Peyer's patch (tissue), 4 donors: ENCODE measurements around the gene UGT1A9. TPM values are rescaled to one million over a fixed set of nuclear protein-coding genes. Genes with fewer than 3 reads are reported as not detected.

Experiments used
- DNase-seq, 3 donors: peaks; one replicate each; pipeline ENCODE4 v3.0.0-alpha.2; 2017 to 2019
- H3K27ac ChIP-seq, 4 donors: fragments of 200-600 bp; sonication (generic); one replicate each; pipeline ENCODE4 v1.5.1; 2016 to 2019
- H3K27me3 ChIP-seq, 2 donors: fragments of 200-600 bp; sonication (generic); one replicate each; pipeline ENCODE4 v1.5.1; 2019
- H3K36me3 ChIP-seq, 3 donors: fragments of 200-600 bp; sonication (generic); one replicate each; pipeline ENCODE4 v1.5.1; 2016 to 2019
- H3K4me1 ChIP-seq, 4 donors: fragments of 200-600 bp; sonication (generic); one replicate each; pipeline ENCODE4 v1.5.1; 2016 to 2019
- H3K4me3 ChIP-seq, 4 donors: fragments of 200-600 bp; sonication (generic); 1 replicate in 3 of 4; 2 replicates in 1 of 4; pipeline ENCODE4 v1.5.1; 2016 to 2019; ENCODE audit warnings: mild to moderate bottlenecking in 1 of 4
- H3K9me3 ChIP-seq, 4 donors: fragments of 200-600 bp; sonication (generic); one replicate each; pipeline ENCODE4 v1.5.1; 2016 to 2019; ENCODE audit warnings: mild to moderate bottlenecking in 1 of 4
- CTCF ChIP-seq, 6 experiments: fragments of 450-650 bp in 4 of 6; fragments of 200-600 bp in 2 of 6; sonication (generic) in 1 of 6; IDR thresholded peaks; one replicate each; pipeline ENCODE4 v1.5.1; 2017 to 2019; ENCODE audit warnings: antibody characterized with exemption in 6 of 6, mild to moderate bottlenecking in 3 of 6, moderate library complexity in 1 of 6
- POLR2A ChIP-seq, 2 donors: fragments of 450-650 bp; IDR thresholded peaks; one replicate each; pipeline ENCODE4 v1.5.1; 2017; ENCODE audit warnings: antibody characterized with exemption in 2 of 2, mild to moderate bottlenecking in 2 of 2, moderate library complexity in 2 of 2
- total RNA-seq, 4 donors: library from RNA; depleted of rRNA; stranded (reverse); fragments of >200 nt; gene quantifications; one replicate each; pipeline ENCODE4 v1.1.0, GENCODE V29; 2016

The UGT1A9 gene
- total RNA-seq, 4 donors from 2014 or later: 4.1 to 17.3 (median 14.1) TPM

GRCh38 chr2:233673896-233674295, 2.2 kb downstream of the UGT1A9 start:
- Histone ChIP-seq H3K36me3 (no peaks in the 10 kb centered on the region), H3K4me3 (no peak overlapping the region), H3K4me1 (no peaks in the 10 kb centered on the region), H3K27me3 (no peaks in the 10 kb centered on the region), H3K27ac (no peak overlapping the region), H3K9me3 (no peaks in the 10 kb centered on the region)
- no peak for DNase-seq
- TF ChIP-seq CTCF (IDR thresholded peaks at IDR 0.05) (no peak), POLR2A (IDR thresholded peaks at IDR 0.05) (no peak)

GRCh38 chr2:233674314-233674713, 2.6 kb downstream of the UGT1A9 start:
- no peaks in the 10 kb centered on the region for H3K9me3 ChIP-seq
- H3K27ac ChIP-seq: no peak overlapping the region
- TF ChIP-seq POLR2A (IDR thresholded peaks at IDR 0.05) (no peak), CTCF (IDR thresholded peaks at IDR 0.05) (no peak)
- no peak overlapping the region for H3K4me3 ChIP-seq
- DNase-seq: no peak
- H3K4me1 ChIP-seq: no peaks in the 10 kb centered on the region
- H3K36me3 ChIP-seq: no peaks in the 10 kb centered on the region
- no peaks in the 10 kb centered on the region for H3K27me3 ChIP-seq

GRCh38 chr2:233674995-233675394, 3.3 kb downstream of the UGT1A9 start:
- no peak for TF ChIP-seq CTCF (IDR thresholded peaks at IDR 0.05)
- TF ChIP-seq POLR2A (IDR thresholded peaks at IDR 0.05): no peak
- Histone ChIP-seq H3K9me3 (no peaks in the 10 kb centered on the region), H3K27ac (no peak overlapping the region), H3K27me3 (no peaks in the 10 kb centered on the region), H3K4me1 (no peaks in the 10 kb centered on the region), H3K36me3 (no peaks in the 10 kb centered on the region), H3K4me3 (no peak overlapping the region)
- no peak for DNase-seq

GRCh38 chr2:233676046-233676445, 4.3 kb downstream of the UGT1A9 start:
- TF ChIP-seq CTCF (IDR thresholded peaks at IDR 0.05): no peak
- TF ChIP-seq POLR2A (IDR thresholded peaks at IDR 0.05): no peak
- H3K36me3 ChIP-seq: no peaks in the 10 kb centered on the region
- DNase-seq: no peak
- H3K27ac ChIP-seq: no peak overlapping the region
- no peaks in the 10 kb centered on the region for H3K9me3 ChIP-seq
- H3K4me1 ChIP-seq: no peaks in the 10 kb centered on the region
- H3K4me3 ChIP-seq: no peak overlapping the region
- no peaks in the 10 kb centered on the region for H3K27me3 ChIP-seq

GRCh38 chr2:233679196-233679595, 7.5 kb downstream of the UGT1A9 start:
- Histone ChIP-seq H3K27me3 (no peaks in the 10 kb centered on the region), H3K9me3 (no peaks in the 10 kb centered on the region), H3K4me3 (no peak overlapping the region), H3K36me3 (no peaks in the 10 kb centered on the region), H3K27ac (no peak overlapping the region), H3K4me1 (no peaks in the 10 kb centered on the region)
- no peak for DNase-seq
- TF ChIP-seq CTCF (IDR thresholded peaks at IDR 0.05): no peak
- no peak for TF ChIP-seq POLR2A (IDR thresholded peaks at IDR 0.05)
